Measurements from ENCODE around the gene GOLGA6A. TPM values are rescaled to one million over a fixed set of nuclear protein-coding genes. Genes with fewer than 3 reads are reported as not detected.
"Not testable (repeated sequence)": the region's sequence is repeated elsewhere in the genome, so short reads cannot be mapped to it uniquely, and the experiment has no call there.

Gene GOLGA6A
- total RNA-seq, 6 donors from 2014 or later: 0.30 TPM; not detected in 5

- H3K9me3 ChIP-seq: no peaks in the 10 kb centered on the region
- no peaks in the 10 kb centered on the region for H3K36me3 ChIP-seq
- no peaks in the 10 kb centered on the region for H3K4me1 ChIP-seq
- DNase-seq: peak; percentile 13 to 37
- 87% methylated on average over 7 of the region's 7 CpGs; no CpG with 5 or more reads in 1 of the 2 donors for WGBS, 2 donors
- ATAC-seq (ENCODE audit: low FRiP score in 2 of 2): no peak
- H3K27ac ChIP-seq: no peak overlapping the region
- TF ChIP-seq EP300 (IDR thresholded peaks at IDR 0.05) (no peak), CTCF (IDR thresholded peaks at IDR 0.05) (no peak), POLR2A (IDR thresholded peaks at IDR 0.05) (no peak), POLR2AphosphoS5 (IDR thresholded peaks at IDR 0.05) (no peak)
- no peak overlapping the region for H3K4me3 ChIP-seq
- no peaks in the 10 kb centered on the region for H3K27me3 ChIP-seq
Observed at GRCh38 chr15:74062671-74063070, 19.7 kb downstream of the GOLGA6A start.

GRCh38 chr15:74062236-74062635 is 20.1 kb downstream of the GOLGA6A start:
- 90 to 92% methylated on average over 6 of the region's 6 CpGs for WGBS, 2 donors
- TF ChIP-seq CTCF (IDR thresholded peaks at IDR 0.05): no peak
- no peak for TF ChIP-seq EP300 (IDR thresholded peaks at IDR 0.05)
- TF ChIP-seq POLR2A (IDR thresholded peaks at IDR 0.05): no peak
- TF ChIP-seq POLR2AphosphoS5 (IDR thresholded peaks at IDR 0.05): no peak

GRCh38 chr15:74060251-74060650 is 22.1 kb downstream of the GOLGA6A start:
- no peaks in the 10 kb centered on the region for H3K4me1 ChIP-seq
- DNase-seq: peak in 1 of 2 donors; percentile 4
- H3K9me3 ChIP-seq: no peaks in the 10 kb centered on the region
- H3K27me3 ChIP-seq: no peaks in the 10 kb centered on the region
- TF ChIP-seq POLR2A (IDR thresholded peaks at IDR 0.05) (no peak), CTCF (IDR thresholded peaks at IDR 0.05) (no peak), POLR2AphosphoS5 (IDR thresholded peaks at IDR 0.05) (no peak)
- H3K36me3 ChIP-seq: peaks cover 0 to 3% (median 0%) of the 10 kb centered on the region in 4 donors
- H3K27ac ChIP-seq: no peak overlapping the region
- no peak overlapping the region for H3K4me3 ChIP-seq
- 74 to 82% methylated on average over 6 of the region's 6 CpGs for WGBS, 2 donors
- ATAC-seq (ENCODE audit: low FRiP score in 2 of 2): no peak

More at GRCh38 chr15:74062236-74062635, 20.1 kb downstream of the GOLGA6A start:
- Histone ChIP-seq H3K9me3 (no peaks in the 10 kb centered on the region), H3K36me3 (peaks cover 0 to 3% (median 0%) of the 10 kb centered on the region in 4 donors), H3K4me3 (no peak overlapping the region), H3K27ac (no peak overlapping the region), H3K27me3 (no peaks in the 10 kb centered on the region), H3K4me1 (no peaks in the 10 kb centered on the region)
- ATAC-seq (ENCODE audit: low FRiP score in 2 of 2) (no peak), DNase-seq (peak; percentile 3 to 32)

GRCh38 chr15:74059050-74059833 is 23.1 kb downstream of the GOLGA6A start:
- H3K36me3 ChIP-seq; H3K27ac ChIP-seq; ATAC-seq (ENCODE audit: low FRiP score in 2 of 2); H3K27me3 ChIP-seq; H3K4me1 ChIP-seq; H3K9me3 ChIP-seq; H3K4me3 ChIP-seq: not testable (repeated sequence)
- DNase-seq: peak in 1 of 2 donors; percentile 11
- 88 to 92% methylated on average over 6 of the region's 6 CpGs for WGBS, 2 donors

GRCh38 chr15:74056330-74056729 is 26.0 kb downstream of the GOLGA6A start:
- WGBS, 2 donors: 96 to 99% methylated on average over 5 of the region's 5 CpGs
- H3K9me3 ChIP-seq; H3K27me3 ChIP-seq; H3K36me3 ChIP-seq; ATAC-seq (ENCODE audit: low FRiP score in 2 of 2); H3K27ac ChIP-seq; H3K4me3 ChIP-seq; DNase-seq: not testable (repeated sequence)
- H3K4me1 ChIP-seq: peaks cover 16 to 30% (median 23%) of the 10 kb centered on the region in 4 donors

GRCh38 chr15:74055804-74056203 is 26.5 kb downstream of the GOLGA6A start:
- H3K27me3 ChIP-seq: no peaks in the 10 kb centered on the region
- no peaks in the 10 kb centered on the region for H3K9me3 ChIP-seq
- WGBS, 2 donors: 90 to 91% methylated on average over 2 of the region's 2 CpGs
- TF ChIP-seq POLR2AphosphoS5 (IDR thresholded peaks at IDR 0.05) (no peak), CTCF (IDR thresholded peaks at IDR 0.05) (no peak), EP300 (IDR thresholded peaks at IDR 0.05) (no peak), POLR2A (IDR thresholded peaks at IDR 0.05) (no peak)
- H3K4me3 ChIP-seq: no peak overlapping the region
- DNase-seq: peak in 1 of 2 donors; percentile 2
- H3K4me1 ChIP-seq: peaks cover 21 to 33% (median 27%) of the 10 kb centered on the region in 4 donors
- no peak for ATAC-seq (ENCODE audit: low FRiP score in 2 of 2)
- peaks cover 0 to 3% (median 0%) of the 10 kb centered on the region in 4 donors for H3K36me3 ChIP-seq
- no peak overlapping the region for H3K27ac ChIP-seq

Data from upper lobe of left lung (tissue), 6 donors.